ENCODE measurements around the gene TEX101.
"Not testable (repeated sequence)": the region's sequence is repeated elsewhere in the genome, so short reads cannot be mapped to it uniquely, and the experiment has no call there.

TEX101 gene

DNA sequence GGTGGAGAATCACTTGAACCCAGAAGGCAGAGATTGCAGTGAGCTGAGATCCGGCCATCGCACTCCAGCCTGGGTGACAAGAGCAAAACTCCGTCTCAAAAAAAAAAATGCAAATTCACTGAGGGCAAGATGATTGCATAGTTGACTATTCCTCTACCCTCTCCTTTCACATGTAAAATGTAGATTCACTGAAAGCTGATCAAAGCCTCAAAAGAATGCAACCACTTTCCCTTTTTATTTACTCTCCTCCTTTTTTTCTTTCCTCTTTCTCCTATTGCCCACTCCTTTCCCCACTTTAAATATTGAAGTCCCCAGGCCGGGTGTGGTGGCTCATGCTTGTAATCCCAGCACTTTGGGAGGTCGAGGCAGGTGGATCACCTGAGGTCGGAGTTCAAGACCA is 6.3 kb downstream of the TEX101 start:
- DNase-seq (ENCODE audit: low read depth, low spot score) = no peak

- DNase-seq (ENCODE audit: low read depth, low spot score) = no peak
These were observed 7.5 kb downstream of the TEX101 start for GRCh38 chr19:43422000-43422688.

DNA sequence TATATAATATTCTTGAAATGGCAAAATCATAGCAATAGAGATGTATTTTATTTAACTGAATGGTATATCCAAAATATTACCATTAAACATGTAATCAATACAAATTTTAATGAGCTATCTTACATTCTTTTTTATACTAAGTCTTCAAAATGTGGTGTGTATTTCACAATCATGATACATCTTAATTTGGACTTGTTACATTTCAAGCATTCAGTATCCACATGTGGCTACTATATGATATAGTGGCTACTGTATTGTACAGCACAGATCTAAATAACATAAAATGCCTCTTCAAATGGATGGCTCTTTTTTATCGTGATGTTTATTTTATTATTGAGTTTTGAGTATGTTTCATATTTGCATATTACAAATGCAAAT is 8.0 kb downstream of the TEX101 start:
- DNase-seq (ENCODE audit: low read depth, low spot score) = no peak

GRCh38 chr19:43423779-43424178 is 9.1 kb downstream of the TEX101 start:
- DNase-seq (ENCODE audit: low read depth, low spot score) = no peak

- no peak for DNase-seq (ENCODE audit: low read depth, low spot score)
These were observed 11.1 kb downstream of the TEX101 start for GRCh38 chr19:43425567-43426392.

GRCh38 chr19:43429395-43429794 is 14.7 kb downstream of the TEX101 start:
- no peak for DNase-seq (ENCODE audit: low read depth, low spot score)

- DNase-seq (ENCODE audit: low read depth, low spot score) = no peak
These were observed 15.5 kb downstream of the TEX101 start for GRCh38 chr19:43430142-43430710.

DNA sequence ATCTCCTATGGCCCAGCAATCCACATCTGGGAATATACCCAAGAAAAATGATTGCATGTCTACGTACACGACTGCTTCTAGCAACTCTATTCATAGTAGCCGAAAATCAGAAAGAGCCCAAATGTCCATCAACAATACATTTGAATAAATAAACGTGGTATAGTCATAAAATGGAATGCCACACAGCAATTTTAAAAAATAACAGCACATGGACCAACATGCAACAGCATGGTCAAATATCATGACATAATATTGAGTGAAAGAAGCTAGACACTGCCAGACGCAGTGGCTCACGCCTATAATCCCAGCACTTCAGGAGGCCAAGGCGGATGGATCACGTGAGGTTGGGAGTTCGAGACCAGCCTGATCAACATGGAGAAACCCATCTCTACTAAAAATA is 16.3 kb downstream of the TEX101 start:
- DNase-seq (ENCODE audit: low read depth, low spot score) = no peak

GRCh38 chr19:43433358-43433673 is 18.6 kb downstream of the TEX101 start:
- DNase-seq (ENCODE audit: low read depth, low spot score) = no peak

DNA sequence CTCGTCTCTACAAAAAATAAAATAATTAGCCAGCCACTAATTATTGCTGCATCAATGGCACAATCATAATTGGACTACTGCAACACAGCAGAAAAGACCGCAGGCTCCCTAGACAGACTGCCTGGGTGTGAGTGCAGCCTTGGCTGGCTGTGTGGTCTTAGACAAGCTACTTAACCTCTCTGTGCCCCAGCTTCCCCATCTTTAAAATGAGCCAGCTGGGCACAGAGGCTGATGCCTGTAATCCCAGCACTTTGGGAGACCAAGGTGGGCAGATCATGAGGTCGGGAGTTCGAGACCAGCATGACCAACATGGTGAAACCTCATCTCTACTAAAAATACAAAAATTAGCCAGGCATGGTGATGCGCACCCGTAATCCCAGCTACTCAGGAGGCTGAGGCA is 19.0 kb downstream of the TEX101 start:
- no peak for DNase-seq (ENCODE audit: low read depth, low spot score)

DNA sequence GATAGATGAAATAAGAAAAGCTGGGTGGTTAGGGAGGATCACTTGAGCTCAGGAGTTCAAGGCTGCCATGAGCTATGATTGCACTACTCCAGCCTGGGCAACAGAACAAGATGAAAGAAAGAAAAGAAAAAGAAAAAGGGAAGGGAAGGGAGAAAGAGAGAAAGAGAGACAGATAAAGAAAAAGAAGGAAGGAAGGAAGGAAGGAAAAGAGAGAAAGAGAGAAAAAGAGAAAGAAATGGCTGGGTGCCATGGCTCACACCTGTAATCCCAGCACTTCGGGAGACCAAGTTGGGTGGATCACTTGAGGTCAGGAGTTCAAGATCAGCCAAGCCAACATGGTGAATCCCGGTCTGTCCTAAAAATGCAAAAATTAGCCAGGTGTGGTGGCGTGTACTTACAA is 21.1 kb downstream of the TEX101 start:
- no peak for DNase-seq (ENCODE audit: low read depth, low spot score)

DNA sequence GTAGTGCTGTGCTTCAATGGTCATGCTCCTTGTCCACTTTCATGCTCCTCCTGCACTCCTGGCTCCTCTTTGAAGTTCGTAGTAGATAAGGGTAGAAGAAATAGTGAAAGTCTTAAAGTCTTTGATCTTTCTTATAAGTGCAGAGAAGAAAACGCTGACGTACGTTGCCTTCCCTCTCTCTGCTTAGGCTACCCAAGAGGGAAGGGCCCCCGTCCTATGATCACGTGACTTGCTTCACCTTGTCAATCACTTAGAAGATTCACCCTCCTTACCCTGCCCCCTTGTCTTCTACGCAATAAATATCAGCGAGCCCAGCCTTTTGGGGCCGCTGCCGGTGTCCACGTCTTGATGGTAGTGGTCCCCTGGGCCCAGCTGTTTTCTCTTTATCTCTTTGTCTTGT is 22.6 kb downstream of the TEX101 start:
- not testable (repeated sequence) for DNase-seq (ENCODE audit: low read depth, low spot score)

GRCh38 chr19:43437712-43438111 is 23.0 kb downstream of the TEX101 start:
- no peak for DNase-seq (ENCODE audit: low read depth, low spot score)

- DNase-seq (ENCODE audit: low read depth, low spot score) = no peak
These were observed 23.8 kb downstream of the TEX101 start for GRCh38 chr19:43438291-43439031.

- DNase-seq (ENCODE audit: low read depth, low spot score) = no peak
These were observed 24.5 kb downstream of the TEX101 start for GRCh38 chr19:43439032-43439708.

DNA sequence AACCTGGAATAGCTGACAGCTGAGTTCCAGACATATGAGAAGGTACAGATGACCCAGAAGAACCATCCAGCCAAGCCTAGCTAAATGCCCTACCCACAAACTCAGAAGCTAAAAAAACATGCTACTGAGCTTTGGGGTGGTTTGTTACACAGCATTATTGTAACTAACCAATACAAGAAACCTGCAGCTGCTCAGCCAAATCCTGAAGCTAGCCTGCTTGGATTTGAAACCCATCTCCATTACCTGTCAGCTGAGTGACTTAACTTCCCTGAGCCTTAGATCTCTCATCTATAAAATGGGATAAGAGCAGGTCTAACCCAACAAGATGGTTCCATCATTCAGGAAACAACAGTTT is 25.0 kb downstream of the TEX101 start:
- DNase-seq (ENCODE audit: low read depth, low spot score) = no peak

DNA sequence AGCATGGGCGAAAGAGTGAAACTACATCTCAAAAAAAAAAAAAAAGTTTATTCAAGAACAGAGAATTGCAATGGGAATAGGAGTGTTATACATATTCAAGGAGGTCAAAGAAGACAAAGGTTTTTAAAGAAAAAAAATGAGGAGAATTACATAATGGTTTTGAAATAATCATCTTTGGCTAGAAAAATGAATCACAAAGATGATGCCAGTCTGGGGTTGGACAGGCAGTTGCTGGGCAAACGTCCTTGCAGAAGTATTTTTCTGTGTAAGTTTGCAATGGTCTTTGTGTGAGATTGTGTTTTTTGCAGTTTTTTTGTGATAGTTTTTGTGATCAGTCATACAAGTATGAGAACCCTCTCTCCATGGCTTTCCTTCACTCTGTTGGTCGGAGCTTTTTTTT is 27.0 kb downstream of the TEX101 start:
- DNase-seq (ENCODE audit: low read depth, low spot score) = no peak

DNA sequence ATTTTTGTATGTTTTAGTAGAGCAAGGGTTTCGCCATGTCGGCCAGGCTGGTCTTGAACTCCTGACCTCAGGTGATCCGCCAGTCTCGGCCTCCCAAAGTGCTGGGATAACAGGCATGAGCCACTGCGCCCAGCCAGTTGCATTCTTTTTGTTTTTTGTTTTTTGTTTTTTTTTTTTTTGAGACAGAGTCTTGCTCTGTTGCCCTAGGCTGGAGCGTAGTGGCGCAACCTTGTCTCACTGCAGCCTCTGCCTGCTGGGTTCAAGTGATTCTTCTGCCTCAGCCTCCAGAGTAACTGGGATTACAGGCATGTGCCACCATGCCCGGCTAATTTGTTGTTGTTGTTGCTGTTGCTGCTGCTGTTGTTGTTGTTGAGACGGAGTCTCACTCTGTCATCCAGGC is 29.4 kb downstream of the TEX101 start:
- DNase-seq (ENCODE audit: low read depth, low spot score) = not testable (repeated sequence)

- no peak for DNase-seq (ENCODE audit: low read depth, low spot score)
These were observed 30.0 kb downstream of the TEX101 start for GRCh38 chr19:43444531-43445287.

GRCh38 chr19:43445426-43445825 is 30.7 kb downstream of the TEX101 start:
- DNase-seq (ENCODE audit: low read depth, low spot score) = no peak
